Uterus (tissue), 4 donors: ENCODE data around the gene PMEPA1. TPM values are rescaled to one million over a fixed set of nuclear protein-coding genes. Genes with fewer than 3 reads are reported as not detected.

Source experiments
- DNase-seq, 2 donors: peaks; one replicate each; pipeline ENCODE4 v3.0.0-alpha.2; 2019 to 2020
- H3K27ac ChIP-seq, 2 donors: fragments of 200-600 bp; sonication (generic); 1 replicate in 1 of 2; 2 replicates in 1 of 2; pipeline ENCODE4 v1.5.1; 2016 to 2018
- H3K27me3 ChIP-seq, 2 donors: fragments of 200-600 bp; sonication (generic); one replicate each; pipeline ENCODE4 v1.5.1; 2018 to 2019; ENCODE audit warnings: control low read depth in 1 of 2
- H3K36me3 ChIP-seq, 2 donors: fragments of 200-600 bp; sonication (generic); one replicate each; pipeline ENCODE4 v1.5.1; 2019; ENCODE audit warnings: control low read depth in 1 of 2
- H3K4me1 ChIP-seq, 2 donors: fragments of 200-600 bp; sonication (generic); one replicate each; pipeline ENCODE4 v1.5.1; 2018 to 2019; ENCODE audit warnings: control low read depth in 1 of 2
- H3K4me3 ChIP-seq, 2 donors: fragments of 200-600 bp; sonication (generic); 1 replicate in 1 of 2; 2 replicates in 1 of 2; pipeline ENCODE4 v1.5.1; 2018 to 2019; ENCODE audit warnings: mild to moderate bottlenecking in 1 of 2
- H3K9me3 ChIP-seq, 2 donors: fragments of 200-600 bp; sonication (generic); one replicate each; pipeline ENCODE4 v1.5.1; 2019; ENCODE audit warnings: control low read depth in 1 of 2
- POLR2A ChIP-seq, 2 donors: fragments of 450-650 bp; IDR thresholded peaks; one replicate each; pipeline ENCODE4 v1.6.1; 2016; ENCODE audit warnings: antibody characterized with exemption in 2 of 2, mild to moderate bottlenecking in 1 of 2, moderate library complexity in 1 of 2
- intact Hi-C: fragments of 100-400 bp; cut with DNase I; formaldehyde crosslinking; loops from one replicate; pipeline ENCODE4 v1.15.1; 2023; ENCODE audit warnings: low total_unique reads
- total RNA-seq, 4 donors: library from RNA; depleted of rRNA in 3 of 4; stranded (reverse); fragments of >200 nt in 3 of 4; gene quantifications; one replicate each; pipeline versions ENCODE4 v1.1.0 to v1.2.4, GENCODE V29; 2014 to 2023
- TF ChIP-seq, protein P1 (sequence below), 4 experiments: fragments of 200-600 bp in 2 of 4; fragments of 450-650 bp in 2 of 4; sonication (generic) in 2 of 4; IDR thresholded peaks; one replicate each; pipeline ENCODE4 v1.5.1; 2016 to 2019; ENCODE audit warnings: antibody characterized with exemption in 4 of 4, mild to moderate bottlenecking in 2 of 4, moderate library complexity in 1 of 4
- donor health status: DM: yes; HTN: yes; CAD: no.

The PMEPA1 gene
- total RNA-seq, 4 donors from 2014 or later = 5.6 to 51.9 (median 33.5) TPM

- Histone ChIP-seq H3K27ac (no peak within 1 kb of the TSS), H3K4me3 (no peak within 1 kb of the TSS)
Measured at GRCh38 chr20:57620274-57620990, 89.4 kb downstream of the PMEPA1 start, which contains the start of gene ZBP1. Gene ZBP1, minus strand, starts transcription at chr20:57620426. Its CDS starts 131 bp downstream, at chr20:57620295.

GRCh38 chr20:57619051-57619831 is 90.6 kb downstream of the PMEPA1 start:
- Histone ChIP-seq H3K4me3 (no peak overlapping the region), H3K4me1 (no peaks in the 10 kb centered on the region), H3K27me3 (no peaks in the 10 kb centered on the region), H3K27ac (no peak overlapping the region), H3K36me3 (no peaks in the 10 kb centered on the region), H3K9me3 (no peaks in the 10 kb centered on the region)
- no peak for TF ChIP-seq POLR2A (IDR thresholded peaks at IDR 0.05)
- TF ChIP-seq, protein P1, sequence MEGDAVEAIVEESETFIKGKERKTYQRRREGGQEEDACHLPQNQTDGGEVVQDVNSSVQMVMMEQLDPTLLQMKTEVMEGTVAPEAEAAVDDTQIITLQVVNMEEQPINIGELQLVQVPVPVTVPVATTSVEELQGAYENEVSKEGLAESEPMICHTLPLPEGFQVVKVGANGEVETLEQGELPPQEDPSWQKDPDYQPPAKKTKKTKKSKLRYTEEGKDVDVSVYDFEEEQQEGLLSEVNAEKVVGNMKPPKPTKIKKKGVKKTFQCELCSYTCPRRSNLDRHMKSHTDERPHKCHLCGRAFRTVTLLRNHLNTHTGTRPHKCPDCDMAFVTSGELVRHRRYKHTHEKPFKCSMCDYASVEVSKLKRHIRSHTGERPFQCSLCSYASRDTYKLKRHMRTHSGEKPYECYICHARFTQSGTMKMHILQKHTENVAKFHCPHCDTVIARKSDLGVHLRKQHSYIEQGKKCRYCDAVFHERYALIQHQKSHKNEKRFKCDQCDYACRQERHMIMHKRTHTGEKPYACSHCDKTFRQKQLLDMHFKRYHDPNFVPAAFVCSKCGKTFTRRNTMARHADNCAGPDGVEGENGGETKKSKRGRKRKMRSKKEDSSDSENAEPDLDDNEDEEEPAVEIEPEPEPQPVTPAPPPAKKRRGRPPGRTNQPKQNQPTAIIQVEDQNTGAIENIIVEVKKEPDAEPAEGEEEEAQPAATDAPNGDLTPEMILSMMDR (IDR thresholded peaks at IDR 0.05) = no peak
- DNase-seq = no peak
- intact Hi-C loops = no loop called here

More at GRCh38 chr20:57620274-57620990, 89.4 kb downstream of the PMEPA1 start, which contains the start of gene ZBP1:
- Histone ChIP-seq H3K9me3 (no peaks in the 10 kb centered on the region), H3K4me1 (no peaks in the 10 kb centered on the region), H3K36me3 (no peaks in the 10 kb centered on the region), H3K27me3 (no peaks in the 10 kb centered on the region)
- no peak for DNase-seq
- no peak for TF ChIP-seq POLR2A (IDR thresholded peaks at IDR 0.05)
- intact Hi-C loops = no loop called here

DNA sequence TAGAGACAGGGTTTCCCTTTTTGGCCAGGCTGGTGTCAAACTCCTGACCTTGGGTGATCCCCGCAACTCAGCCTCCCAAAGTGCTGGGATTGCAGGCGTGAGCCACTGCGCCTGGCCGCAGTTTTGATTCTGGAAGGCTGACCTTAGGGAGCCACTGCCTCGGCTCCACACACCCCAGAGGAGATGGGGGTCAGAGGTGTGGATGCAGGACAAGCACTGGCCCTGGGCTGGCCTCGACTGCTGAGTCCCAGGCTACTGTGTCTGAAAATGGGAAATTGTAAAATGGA is 91.1 kb downstream of the PMEPA1 start:
- H3K4me1 ChIP-seq = no peaks in the 10 kb centered on the region
- no peaks in the 10 kb centered on the region for H3K27me3 ChIP-seq
- H3K36me3 ChIP-seq = no peaks in the 10 kb centered on the region
- no peaks in the 10 kb centered on the region for H3K9me3 ChIP-seq
- DNase-seq = no peak
- H3K27ac ChIP-seq = no peak overlapping the region
- no peak overlapping the region for H3K4me3 ChIP-seq
- intact Hi-C loops = no loop called here
- TF ChIP-seq, protein P1 (IDR thresholded peaks at IDR 0.05) = no peak
- TF ChIP-seq POLR2A (IDR thresholded peaks at IDR 0.05) = no peak

GRCh38 chr20:57618091-57618763 is 91.6 kb downstream of the PMEPA1 start:
- Histone ChIP-seq H3K9me3 (no peaks in the 10 kb centered on the region), H3K36me3 (no peaks in the 10 kb centered on the region), H3K4me1 (no peaks in the 10 kb centered on the region), H3K27ac (no peak overlapping the region), H3K27me3 (no peaks in the 10 kb centered on the region), H3K4me3 (no peak overlapping the region)
- TF ChIP-seq POLR2A (IDR thresholded peaks at IDR 0.05) = no peak
- TF ChIP-seq, protein P1 (IDR thresholded peaks at IDR 0.05) = no peak
- DNase-seq = no peak
- intact Hi-C loops = no loop called here

DNA sequence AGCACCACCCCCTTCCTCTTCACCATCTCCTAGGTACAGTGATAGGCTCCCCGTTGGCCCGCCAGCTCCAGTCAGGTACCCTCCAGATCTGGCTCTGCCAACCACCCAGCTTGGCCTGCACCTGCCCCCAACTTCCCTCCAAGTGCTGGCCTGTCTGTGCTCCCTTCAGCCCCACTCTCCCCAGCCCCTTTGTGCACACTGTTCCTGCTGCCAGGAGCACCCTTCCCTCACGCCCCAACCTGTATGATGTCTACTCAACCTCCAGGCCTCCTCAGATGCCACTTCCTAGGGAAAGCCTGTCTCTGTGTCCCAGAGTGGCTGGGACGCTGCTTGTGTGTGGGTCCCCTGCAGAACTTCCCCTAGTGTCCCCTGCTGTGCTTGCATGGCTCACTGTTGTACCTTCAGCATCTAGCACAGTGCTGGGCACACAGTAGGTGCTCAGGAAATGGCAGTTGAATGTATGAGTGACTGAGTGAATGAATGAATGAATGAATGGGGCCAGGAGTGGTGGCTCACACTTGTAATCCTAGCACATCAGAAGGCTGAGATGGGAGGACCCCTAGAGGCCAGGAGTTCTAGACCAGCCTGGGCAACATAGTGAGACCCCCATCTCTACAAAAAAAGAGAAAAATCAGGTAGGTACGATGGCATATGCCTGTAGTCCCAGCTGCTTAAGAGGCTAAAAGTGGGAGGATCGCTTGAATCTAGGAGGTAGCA is 92.6 kb downstream of the PMEPA1 start:
- DNase-seq = no peak
- TF ChIP-seq, protein P1 (IDR thresholded peaks at IDR 0.05) = no peak
- TF ChIP-seq POLR2A (IDR thresholded peaks at IDR 0.05) = no peak
- H3K27ac ChIP-seq = no peak overlapping the region

More for the DNA sequence above, 92.6 kb downstream of the PMEPA1 start:
- intact Hi-C loops = no loop called here
- H3K27me3 ChIP-seq = no peaks in the 10 kb centered on the region
- H3K4me1 ChIP-seq = no peaks in the 10 kb centered on the region
- H3K36me3 ChIP-seq = no peaks in the 10 kb centered on the region
- H3K4me3 ChIP-seq = no peak overlapping the region
- H3K9me3 ChIP-seq = no peaks in the 10 kb centered on the region
